HG03342 (cell line): ENCODE measurements around the gene MED27.

ENCODE experiments used
- ATAC-seq: cut with Tn5 transposase; IDR thresholded peaks from one replicate; pipeline ENCODE4 v1.9.1; 2021; ENCODE audit warnings: mild to moderate bottlenecking, moderate library complexity; ENCODE audit not compliant: unreplicated experiment

Gene MED27

DNA sequence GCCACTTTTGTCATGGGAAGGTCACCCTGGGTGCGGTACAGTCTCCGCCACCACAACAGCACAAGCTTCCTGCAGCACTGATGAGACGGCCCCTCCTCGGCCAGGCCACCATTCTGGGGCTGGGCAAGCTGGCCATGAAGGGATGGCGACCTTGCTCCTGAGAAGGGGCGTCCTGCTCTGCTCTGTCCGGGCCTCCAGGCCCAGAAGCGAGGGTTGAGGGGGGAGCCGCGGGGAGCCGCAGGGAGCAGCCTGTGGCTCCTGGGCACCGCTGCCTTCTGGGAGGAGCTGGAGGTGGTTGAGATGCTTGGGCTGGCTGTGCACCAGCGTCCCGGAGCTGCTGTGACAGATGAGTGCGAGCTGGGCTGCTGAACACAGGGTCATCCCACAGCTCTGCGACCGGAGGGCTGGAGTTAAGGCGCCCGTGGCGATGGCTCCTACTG, 255.5 kb downstream of the MED27 start:
- no peak for ATAC-seq

- ATAC-seq: no peak
Observed at GRCh38 chr9:131823701-131824146, 255.9 kb downstream of the MED27 start.

DNA sequence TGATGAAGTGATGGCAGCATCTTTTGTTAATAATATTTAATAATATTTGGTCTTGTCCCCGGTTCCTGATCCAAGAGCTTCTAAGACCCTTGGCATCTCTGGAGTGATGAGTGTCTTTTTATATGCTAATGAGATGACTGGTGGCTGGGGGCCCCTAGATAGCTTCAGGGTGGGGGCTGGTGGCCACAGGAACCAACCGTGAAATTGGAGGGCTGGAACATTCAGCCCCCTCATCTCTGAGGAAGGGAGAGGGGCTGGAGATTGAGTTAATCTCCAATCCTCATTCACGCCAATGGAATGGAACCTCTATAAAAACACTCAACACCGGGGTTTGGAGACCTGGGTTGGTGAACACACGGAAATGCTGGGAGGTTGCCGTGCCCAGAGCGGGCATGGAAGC, 261.6 kb downstream of the MED27 start:
- ATAC-seq: no peak

- ATAC-seq: no peak
Observed at GRCh38 chr9:131817627-131818026, 262.0 kb downstream of the MED27 start.

DNA sequence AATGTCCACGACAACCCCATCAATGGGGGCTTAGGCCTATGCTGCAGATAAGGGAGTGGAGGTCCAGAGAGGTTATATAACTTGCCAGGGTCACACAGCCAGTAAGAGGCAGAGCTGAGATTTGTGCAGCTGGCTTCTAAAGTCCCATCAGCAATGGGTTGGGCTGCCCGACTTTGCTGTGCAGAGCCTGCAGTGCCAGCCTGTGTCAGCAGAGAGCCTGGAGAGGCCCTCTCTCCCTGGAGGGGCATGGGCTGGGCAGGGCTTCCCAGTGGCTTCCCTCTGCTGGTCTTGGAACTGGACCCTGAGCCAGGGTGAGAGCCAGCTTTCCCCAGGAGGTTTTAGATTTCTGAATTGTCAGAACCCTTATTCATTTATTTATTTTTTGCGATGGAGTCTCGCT, 262.6 kb downstream of the MED27 start:
- no peak for ATAC-seq

DNA sequence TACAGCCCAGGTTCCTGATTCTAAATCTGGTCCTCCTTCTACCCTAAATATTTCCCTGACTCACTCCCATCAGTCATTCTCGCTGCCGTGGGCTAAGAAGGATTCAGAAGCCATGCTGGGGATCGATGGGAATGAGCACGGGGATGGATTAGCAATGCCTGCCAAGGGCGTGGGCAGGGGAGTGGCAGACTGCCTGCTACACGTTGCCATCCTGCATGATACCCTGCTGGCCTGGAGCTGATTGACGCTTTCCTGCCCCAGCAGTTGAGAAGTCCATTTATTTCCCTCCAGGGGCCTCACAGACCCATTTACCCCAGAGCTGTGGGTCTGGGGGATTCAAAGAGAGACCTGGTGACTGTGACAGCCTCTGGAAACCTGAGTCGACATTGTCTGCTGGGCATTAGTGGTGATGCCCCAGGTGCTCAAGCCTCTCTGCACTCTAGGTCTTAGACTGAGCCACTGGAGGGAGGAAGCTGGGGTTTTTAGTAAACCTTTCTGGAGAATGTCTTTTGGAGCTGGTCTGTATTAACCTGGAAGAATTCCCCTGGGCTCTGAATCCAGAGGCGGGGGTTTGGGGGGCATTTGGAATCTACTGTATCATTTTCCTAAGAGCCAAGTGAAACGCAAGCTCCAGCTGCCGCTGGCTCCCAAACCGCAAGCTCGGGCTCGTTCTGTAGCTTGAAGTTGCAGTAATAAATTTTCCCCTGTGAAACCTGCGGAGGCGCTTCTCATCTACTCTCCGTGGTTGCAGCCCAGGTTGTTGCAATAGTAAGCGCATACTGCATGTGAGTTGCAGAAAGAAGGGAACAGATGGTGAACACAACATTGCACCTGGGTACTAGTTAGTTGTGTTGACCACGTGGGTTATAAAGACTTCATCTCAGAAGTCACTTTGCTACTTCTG, 263.4 kb downstream of the MED27 start:
- ATAC-seq: no peak

DNA sequence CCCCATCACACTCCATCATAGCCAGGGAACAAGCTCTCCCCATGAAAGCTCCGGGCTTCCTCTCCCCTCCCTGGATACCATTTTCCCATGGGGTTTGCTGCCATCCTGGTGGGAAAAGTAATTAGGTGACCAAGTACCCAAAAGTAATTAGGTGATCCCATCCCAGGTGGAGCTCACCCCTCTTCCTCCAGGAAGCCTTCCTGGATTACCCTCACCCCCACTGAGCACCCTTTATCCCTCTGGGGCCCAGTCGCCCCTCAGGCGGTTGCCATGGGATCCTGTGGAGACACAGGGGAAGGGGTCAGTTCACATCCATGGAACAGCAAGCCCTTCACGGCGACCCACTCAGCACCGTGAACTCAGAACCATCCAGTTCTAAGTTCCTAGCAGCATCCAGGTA, 265.0 kb downstream of the MED27 start:
- ATAC-seq: no peak

DNA sequence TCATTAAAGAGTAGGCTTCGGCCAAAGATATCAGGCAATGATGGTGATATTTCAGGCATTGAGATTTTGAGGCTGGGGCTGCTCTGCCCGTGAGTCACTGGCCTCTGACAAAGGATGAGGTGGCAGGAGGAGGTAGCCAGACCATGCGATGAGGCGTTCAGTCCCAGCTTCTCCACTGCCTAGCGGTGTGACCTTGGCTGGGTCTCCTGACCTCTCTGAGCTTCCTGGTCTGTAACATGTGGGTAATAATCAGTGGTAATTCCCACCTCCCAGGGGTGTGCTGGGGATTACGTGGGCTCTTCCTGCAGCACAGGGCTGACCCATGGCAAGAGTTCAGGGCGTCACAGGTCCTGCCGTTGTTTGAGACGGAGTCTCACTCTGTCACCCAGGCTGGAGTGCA, 266.6 kb downstream of the MED27 start:
- ATAC-seq: no peak

DNA sequence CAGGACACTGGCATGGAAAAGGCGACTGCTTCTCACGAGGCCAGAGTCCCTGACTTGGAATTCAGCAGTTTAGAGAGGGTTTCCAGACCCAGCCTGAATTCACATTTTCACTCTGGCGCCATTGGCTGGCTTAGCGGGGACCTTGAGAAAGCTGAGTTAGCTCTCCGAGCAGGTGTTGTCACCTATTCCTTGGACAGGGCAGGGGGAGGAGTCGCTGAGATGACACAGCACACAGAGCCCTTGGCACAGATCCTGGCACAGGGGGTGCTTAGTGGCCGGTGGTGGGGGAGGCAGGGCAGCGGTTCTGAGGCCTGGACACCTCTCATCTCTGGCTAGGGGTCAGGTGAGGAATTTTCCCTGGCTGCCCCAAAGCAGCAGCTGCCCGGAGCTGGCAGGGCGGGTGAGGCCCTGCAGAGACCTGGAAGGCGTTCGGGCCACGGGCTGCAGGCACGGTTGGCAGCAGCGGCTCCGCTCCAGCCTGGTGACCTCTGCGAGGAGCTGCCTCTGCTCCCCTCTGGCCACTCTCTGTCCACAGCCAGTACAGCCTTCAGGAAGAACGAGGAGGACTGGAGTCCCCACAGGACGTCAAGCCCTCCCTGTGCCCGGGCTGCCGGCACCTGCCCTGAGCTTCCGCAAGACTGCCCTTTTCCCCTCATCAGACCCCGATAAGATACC, 267.4 kb downstream of the MED27 start:
- ATAC-seq: no peak

- ATAC-seq: no peak
Observed at GRCh38 chr9:131811405-131811804, 268.3 kb downstream of the MED27 start.

- no peak for ATAC-seq
Observed at GRCh38 chr9:131810351-131811170, 269.1 kb downstream of the MED27 start.
